GM18907 (cell line): ENCODE measurements around the gene LGALSL.

Experiments used
- ATAC-seq: cut with Tn5 transposase; IDR thresholded peaks from one replicate; pipeline ENCODE4 v1.9.1; 2021; ENCODE audit warnings: mild to moderate bottlenecking, moderate library complexity; ENCODE audit not compliant: unreplicated experiment

Gene LGALSL

DNA sequence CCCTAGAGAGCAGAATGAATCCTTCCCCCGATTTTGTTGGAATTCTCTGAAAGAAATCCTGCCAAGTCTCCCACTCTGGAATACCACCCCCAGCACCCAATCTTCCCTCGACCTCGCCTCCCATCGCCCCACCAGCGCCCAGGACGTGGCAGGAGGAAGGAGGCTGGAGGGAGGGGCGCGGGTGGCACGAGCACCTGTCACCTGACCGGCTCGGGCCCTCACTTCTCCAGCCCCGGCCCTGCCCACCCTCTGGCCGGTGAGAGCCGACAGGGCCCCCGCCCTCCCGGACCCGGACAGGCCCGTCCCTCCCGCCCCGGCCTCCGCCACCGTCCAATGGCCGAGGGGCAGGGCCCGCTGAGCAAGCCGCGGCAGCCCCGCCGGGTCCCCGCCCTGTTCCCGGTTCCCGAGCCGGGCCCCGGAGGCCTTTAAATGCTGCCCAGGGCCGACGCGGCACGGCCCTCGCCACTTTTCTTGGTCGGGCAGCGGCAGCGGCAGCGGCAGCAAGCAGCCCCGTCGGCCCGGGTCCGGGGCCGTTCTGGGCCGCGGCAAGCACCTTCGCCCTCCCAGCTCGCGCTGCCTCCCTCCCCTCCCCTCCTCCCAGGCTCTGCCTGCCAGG is at the start of gene LGALSL:
Gene LGALSL (plus strand): TSS at position 393 of the 616 bp plus-strand sequence. CDS start 384 bp downstream, outside the sequence.
- peak; percentile 67 for ATAC-seq

DNA sequence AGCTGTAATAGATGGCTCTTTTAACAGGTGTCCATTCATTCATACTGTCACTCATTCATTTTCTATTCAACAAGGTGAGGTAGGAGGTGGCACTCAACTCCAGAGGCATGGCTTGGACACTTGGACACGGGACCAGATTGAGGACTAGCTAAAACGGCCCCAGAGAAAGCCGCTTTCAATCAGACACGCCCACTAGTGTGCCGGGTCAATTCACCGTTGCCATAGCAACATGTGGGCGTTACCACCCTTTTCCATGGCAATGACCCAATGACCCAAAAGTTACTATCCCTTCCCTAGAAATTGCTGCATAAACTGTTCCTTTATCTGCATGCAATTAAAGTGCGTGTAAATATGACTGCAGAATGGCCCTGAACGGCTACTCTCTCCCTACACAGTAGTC is 49.2 kb upstream of the LGALSL start:
- ATAC-seq: no peak

GRCh38 chr2:64405581-64406406 is 48.2 kb upstream of the LGALSL start:
- ATAC-seq: no peak

- no peak for ATAC-seq
Measured at GRCh38 chr2:64406407-64406774, 47.6 kb upstream of the LGALSL start.

GRCh38 chr2:64408031-64408430 is 45.9 kb upstream of the LGALSL start:
- no peak for ATAC-seq

GRCh38 chr2:64410671-64411070 is 43.3 kb upstream of the LGALSL start:
- no peak for ATAC-seq

DNA sequence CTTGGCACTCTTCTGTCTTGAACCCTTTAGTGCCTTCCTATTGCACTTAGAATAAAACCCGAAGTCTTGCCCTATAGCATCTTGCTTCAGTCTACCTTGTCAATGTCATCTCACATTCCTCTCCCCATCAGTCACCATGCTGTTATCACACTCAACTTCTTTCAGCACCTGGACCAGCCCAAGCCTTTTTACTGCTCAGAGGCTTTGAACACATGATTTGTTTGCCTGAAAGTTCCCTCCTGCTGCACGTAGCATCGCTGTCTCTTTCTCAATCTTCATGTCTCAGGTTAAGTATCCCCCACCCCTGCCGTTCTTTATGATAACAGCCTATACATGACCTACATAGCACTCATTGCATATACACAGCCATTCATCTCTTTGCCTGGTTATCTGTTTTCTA is 41.3 kb upstream of the LGALSL start:
- no peak for ATAC-seq

- no peak for ATAC-seq
Measured at GRCh38 chr2:64414736-64415435, 39.1 kb upstream of the LGALSL start.

GRCh38 chr2:64417624-64418023 is 36.3 kb upstream of the LGALSL start:
- no peak for ATAC-seq

- no peak for ATAC-seq
Measured at GRCh38 chr2:64419596-64420165, 34.3 kb upstream of the LGALSL start.

GRCh38 chr2:64420677-64421076 is 33.3 kb upstream of the LGALSL start:
- no peak for ATAC-seq

DNA sequence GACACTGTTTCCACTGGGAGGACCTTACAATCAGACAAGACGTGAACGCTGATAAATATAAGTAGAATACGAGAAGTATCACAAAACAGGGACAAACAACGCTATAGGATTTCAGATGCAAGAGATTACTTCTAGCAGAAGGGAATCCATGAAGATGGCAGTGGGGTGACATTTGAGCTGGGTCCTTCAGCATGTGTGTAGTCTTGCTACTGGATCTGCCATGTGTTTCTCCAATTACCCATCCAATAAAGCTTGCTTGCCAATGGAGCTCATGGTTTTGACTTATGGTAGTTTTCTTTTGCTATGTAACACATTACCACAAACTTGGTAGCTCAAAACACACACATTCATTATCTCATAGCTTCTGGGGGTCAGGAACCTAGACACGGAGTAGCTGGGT is 32.8 kb upstream of the LGALSL start:
- no peak for ATAC-seq

- ATAC-seq: no peak
Measured at GRCh38 chr2:64422466-64422865, 31.5 kb upstream of the LGALSL start.

DNA sequence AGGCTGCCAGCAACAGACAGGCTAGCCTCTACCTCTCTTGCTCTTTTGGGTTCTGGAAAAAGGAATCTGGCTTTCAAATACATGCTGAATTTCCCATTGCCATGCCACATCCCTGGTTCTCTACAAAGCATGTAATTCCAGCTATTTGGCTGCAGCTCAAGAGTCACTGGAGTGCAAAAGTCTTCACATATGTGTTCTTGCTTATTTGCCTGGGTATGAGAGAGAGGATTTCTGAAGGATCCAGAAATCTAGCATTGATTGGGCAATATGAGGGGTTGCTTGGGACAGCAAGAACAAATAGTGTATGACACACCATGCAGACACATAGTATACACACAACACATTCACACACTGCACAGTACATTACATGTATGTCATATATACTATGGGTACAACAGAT is 30.7 kb upstream of the LGALSL start:
- ATAC-seq: no peak

DNA sequence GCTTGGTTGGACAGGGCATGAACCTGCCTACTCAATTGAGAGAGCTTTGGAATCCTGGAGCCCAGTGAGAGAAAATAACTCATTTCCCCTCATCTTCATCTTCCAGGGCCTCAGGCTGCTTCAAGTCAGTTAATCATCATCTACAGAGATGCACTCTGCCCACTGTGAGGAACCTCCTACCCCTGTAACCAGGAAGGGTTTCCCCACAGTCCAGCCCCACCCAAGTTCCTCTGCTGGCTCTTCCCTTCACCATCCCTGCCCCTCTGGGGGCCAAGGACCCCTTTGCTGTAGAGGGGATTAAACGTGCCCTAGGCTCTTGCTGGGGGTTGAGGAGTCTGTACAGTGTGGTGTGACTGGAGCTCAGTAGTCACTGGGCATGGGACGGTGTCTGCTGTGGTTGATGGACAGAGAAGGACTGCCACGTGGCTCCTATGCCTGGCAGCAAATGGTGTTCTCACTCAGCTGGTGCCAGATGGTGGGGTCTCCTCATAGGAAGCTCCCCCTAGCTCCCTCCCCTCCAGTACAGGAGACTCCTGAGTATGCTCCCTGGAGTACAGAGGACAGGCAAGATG is 29.5 kb upstream of the LGALSL start:
- ATAC-seq: no peak

- ATAC-seq: no peak
Measured at GRCh38 chr2:64426183-64426952, 27.6 kb upstream of the LGALSL start.

DNA sequence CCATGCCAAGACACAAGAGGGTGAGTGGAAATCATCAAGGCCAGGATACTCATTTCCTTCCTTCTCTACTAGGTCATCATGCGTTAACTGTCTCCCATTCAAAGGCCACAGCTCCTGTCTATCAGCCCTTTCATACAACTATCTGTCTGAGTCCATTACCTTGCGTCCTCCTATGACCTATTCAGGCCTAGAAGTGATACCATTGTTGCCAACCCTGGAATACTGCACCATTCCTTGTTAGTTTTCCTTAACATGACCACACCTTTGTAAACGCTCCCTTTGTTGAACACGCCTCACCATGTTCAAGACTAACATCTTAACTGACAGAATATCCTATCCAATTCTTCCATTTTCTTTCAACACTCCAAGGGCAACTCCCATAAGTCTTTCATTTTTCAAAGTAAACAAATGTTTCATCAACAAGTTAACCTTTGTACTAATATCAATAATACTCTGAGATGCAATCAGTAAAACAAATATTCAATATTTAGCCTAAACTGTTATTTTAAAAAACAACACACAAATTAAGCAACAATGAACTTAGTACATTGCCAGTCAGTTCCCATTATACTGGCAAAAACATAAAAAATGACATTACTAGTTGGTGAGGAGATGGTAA is 19.8 kb upstream of the LGALSL start:
- no peak for ATAC-seq

DNA sequence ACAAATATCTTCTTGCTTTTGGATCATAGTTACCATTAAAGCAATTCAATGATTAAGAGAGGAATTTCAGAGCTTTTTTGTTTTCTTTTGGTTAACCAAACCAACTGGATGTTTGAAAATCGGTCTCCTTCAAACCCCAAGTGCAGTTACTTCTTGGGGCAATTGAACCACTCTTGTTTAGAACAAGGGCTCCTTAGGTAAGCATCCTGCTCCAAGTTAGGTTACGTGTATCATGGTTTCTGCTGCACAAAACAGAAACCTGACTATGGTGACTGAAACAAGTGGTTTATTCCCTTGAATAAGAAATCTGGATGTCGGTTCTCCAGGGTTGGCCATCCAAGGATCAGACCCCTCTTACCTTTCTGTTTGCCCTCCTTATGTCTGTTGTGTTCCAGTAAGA is 16.1 kb upstream of the LGALSL start:
- no peak for ATAC-seq

DNA sequence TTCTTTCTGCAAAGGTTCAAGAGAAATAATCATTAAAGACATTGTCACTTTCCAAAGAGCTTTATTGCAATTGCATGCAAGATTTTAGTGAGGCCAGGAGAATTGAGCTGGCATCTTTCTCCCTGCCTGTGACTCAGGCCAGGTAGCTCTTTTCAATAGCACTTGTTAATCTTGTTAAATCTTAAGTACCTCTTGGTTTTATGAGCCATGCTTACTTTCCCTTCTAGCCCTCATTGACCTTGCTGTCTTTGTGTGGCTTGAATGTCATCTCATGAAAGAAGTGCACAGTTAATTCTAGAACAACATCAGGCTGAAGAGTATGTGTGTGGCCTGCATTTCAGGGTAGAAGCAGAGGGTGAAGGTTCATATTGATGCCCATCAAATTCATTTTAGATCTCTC is 14.8 kb upstream of the LGALSL start:
- ATAC-seq: no peak

GRCh38 chr2:64440843-64441242 is 13.1 kb upstream of the LGALSL start:
- no peak for ATAC-seq
